Activated T-helper 2 cell treated with anti-CD3 and anti-CD28 coated beads, Interferon-gamma antibody, Interleukin-2, Interleukin-4, amounts not matched to agents 10 μg/mL and 5 μg/mL and 100 μg/mL, durations not matched to agents 14 hours and 24 hours and 36 hours (primary cell): ENCODE results near the gene RAB15. TPM values are rescaled to one million over a fixed set of nuclear protein-coding genes. Genes with fewer than 3 reads are reported as not detected.

Experiments
- total RNA-seq: library from RNA; stranded (reverse); gene quantifications from 2 replicates; pipeline ENCODE4 v1.2.3, GENCODE V29; 2022

The RAB15 gene
- total RNA-seq, 1 donor from 2014 or later = 4.7 TPM

Other genes with a start within 250 kb of the RAB15 start
- gene SPTB, start 92.4 kb downstream of the RAB15 start, total RNA-seq = 0.02 and 0.05 TPM in 2 replicates
- gene CHURC1, start 57.9 kb downstream of the RAB15 start, total RNA-seq = 44.4 and 55.3 TPM in 2 replicates
- gene GPX2, start 29.6 kb downstream of the RAB15 start, total RNA-seq = not detected in 2 replicates
- 14.8 and 17.5 TPM in 2 replicates for gene FNTB, start 14.6 kb upstream of the RAB15 start, total RNA-seq
- gene MAX, start 130.2 kb upstream of the RAB15 start, total RNA-seq = 113 and 115 TPM in 2 replicates